Astrocyte of the hippocampus (primary cell): Measurements from ENCODE around the gene CCDC194.

Experiments
- DNase-seq: peaks from one replicate; pipeline ENCODE4 v3.0.0; 2011; ENCODE audit warnings: low read depth, low spot score

CCDC194 gene

GRCh38 chr19:17393914-17394313 lies at the start of gene CCDC194:
Gene CCDC194, minus strand, starts transcription at chr19:17394196. Its CDS starts 38 bp downstream, at chr19:17394158.
- no peak for DNase-seq

- peak; percentile 82 for DNase-seq
Observed at GRCh38 chr19:17441241-17442021, 47.4 kb upstream of the CCDC194 start.

GRCh38 chr19:17436874-17437267 lies 42.9 kb upstream of the CCDC194 start:
- no peak for DNase-seq

GRCh38 chr19:17436094-17436873 lies 42.3 kb upstream of the CCDC194 start:
- DNase-seq = no peak

GRCh38 chr19:17435218-17435617 lies 41.2 kb upstream of the CCDC194 start:
- no peak for DNase-seq

- DNase-seq = no peak
Observed at GRCh38 chr19:17431417-17431816, 37.4 kb upstream of the CCDC194 start.

GRCh38 chr19:17429641-17430113 lies 35.7 kb upstream of the CCDC194 start:
- DNase-seq = no peak

- peak; percentile 82 for DNase-seq
Observed at GRCh38 chr19:17424743-17425365, 30.9 kb upstream of the CCDC194 start.

GRCh38 chr19:17423429-17424208 lies 29.6 kb upstream of the CCDC194 start:
- no peak for DNase-seq

GRCh38 chr19:17421942-17422341 lies 27.9 kb upstream of the CCDC194 start:
- DNase-seq = no peak

- peak; percentile 56 for DNase-seq
Observed at GRCh38 chr19:17420475-17420924, 26.5 kb upstream of the CCDC194 start.

GRCh38 chr19:17419621-17420474 lies 25.9 kb upstream of the CCDC194 start, which contains the start of gene MVB12A:
Gene MVB12A, plus strand, starts transcription at chr19:17420047. Its CDS starts 89 bp downstream, at chr19:17420136.
- peak; percentile 100 for DNase-seq

GRCh38 chr19:17419154-17419620 lies 25.2 kb upstream of the CCDC194 start:
- no peak for DNase-seq

GRCh38 chr19:17418710-17419109 lies 24.7 kb upstream of the CCDC194 start:
- no peak for DNase-seq

GRCh38 chr19:17415121-17415520 lies 21.1 kb upstream of the CCDC194 start:
- DNase-seq = no peak

GRCh38 chr19:17414097-17414496 lies 20.1 kb upstream of the CCDC194 start:
- no peak for DNase-seq

- no peak for DNase-seq
Observed at GRCh38 chr19:17411801-17412200, 17.8 kb upstream of the CCDC194 start.

- DNase-seq = no peak
Observed at GRCh38 chr19:17409990-17410389, 16.0 kb upstream of the CCDC194 start.

- no peak for DNase-seq
Observed at GRCh38 chr19:17406887-17407196, 12.8 kb upstream of the CCDC194 start.
